HuH-7 (cell line): ENCODE measurements around the gene RHEB.
A peak's percentile ranks its signal among the peaks of the same experiment; 100 is the strongest.

Experiments used
- DNase-seq: peaks from one replicate; pipeline ENCODE4 v3.0.0; 2011; ENCODE audit warnings: low spot score

RHEB gene

GRCh38 chr7:151448261-151449252 lies 71.1 kb downstream of the RHEB start:
- peak; percentile 97 for DNase-seq

GRCh38 chr7:151447901-151448260 lies 71.8 kb downstream of the RHEB start:
- no peak for DNase-seq

- DNase-seq: no peak
These were observed 72.4 kb downstream of the RHEB start for GRCh38 chr7:151447312-151447711.

GRCh38 chr7:151446412-151446811 lies 73.3 kb downstream of the RHEB start:
- DNase-seq: no peak

GRCh38 chr7:151444632-151445031 lies 75.1 kb downstream of the RHEB start:
- no peak for DNase-seq

- DNase-seq: no peak
These were observed 76.8 kb downstream of the RHEB start for GRCh38 chr7:151442776-151443496.

- no peak for DNase-seq
These were observed 78.8 kb downstream of the RHEB start for GRCh38 chr7:151440799-151441445.

GRCh38 chr7:151439855-151440798 lies 79.6 kb downstream of the RHEB start, which contains the start of gene CRYGN:
CRYGN (minus strand) TSS chr7:151440141; CDS start chr7:151439917, 224 bp downstream.
- no peak for DNase-seq

GRCh38 chr7:151438864-151439601 lies 80.7 kb downstream of the RHEB start:
- DNase-seq: no peak

GRCh38 chr7:151437866-151438516 lies 81.7 kb downstream of the RHEB start:
- no peak for DNase-seq

GRCh38 chr7:151437159-151437553 lies 82.5 kb downstream of the RHEB start:
- DNase-seq: no peak

GRCh38 chr7:151436446-151437158 lies 83.1 kb downstream of the RHEB start:
- DNase-seq: no peak

GRCh38 chr7:151435971-151436370 lies 83.7 kb downstream of the RHEB start:
- no peak for DNase-seq

- no peak for DNase-seq
These were observed 84.4 kb downstream of the RHEB start for GRCh38 chr7:151435103-151435916.

GRCh38 chr7:151434549-151434948 lies 85.1 kb downstream of the RHEB start:
- DNase-seq: no peak

GRCh38 chr7:151433721-151434400 lies 85.8 kb downstream of the RHEB start:
- no peak for DNase-seq

- DNase-seq: no peak
These were observed 86.8 kb downstream of the RHEB start for GRCh38 chr7:151432658-151433521.
